Posterior cingulate gyrus (tissue), 11 donors: ENCODE results near the gene FHIT.
"Not testable (repeated sequence)": the region's sequence is repeated elsewhere in the genome, so short reads cannot be mapped to it uniquely, and the experiment has no call there.

Experiments used
- DNase-seq, 10 donors: peaks; one replicate each; pipeline versions ENCODE4 v3.0.0 to v3.0.0-alpha.2; 2020 to 2021; ENCODE audit warnings: mixed read lengths in 3 of 10
- intact Hi-C: fragments of 100-400 bp; cut with DNase I; formaldehyde crosslinking; loops from one replicate; pipeline ENCODE4 v1.15.1; 2023

Gene FHIT

DNA sequence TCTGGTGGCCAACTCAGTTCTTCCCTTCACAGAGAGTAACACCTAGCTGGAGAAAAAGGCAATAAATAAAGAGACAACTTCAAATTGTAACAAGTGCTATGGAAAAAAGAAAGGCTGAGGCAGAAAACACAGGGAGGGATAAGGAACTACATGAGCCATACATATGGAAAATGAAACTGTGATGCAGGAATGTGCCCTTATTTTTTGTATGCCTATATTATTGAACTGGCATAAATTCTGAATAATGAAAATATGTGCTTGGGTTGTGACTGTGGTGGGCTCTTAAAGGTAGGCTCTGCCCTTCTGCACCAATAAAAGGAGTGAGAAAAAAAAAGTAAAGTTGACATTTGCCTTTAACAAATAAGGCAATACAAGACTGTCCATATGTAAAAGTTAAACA, 19.6 kb downstream of the FHIT start:
- intact Hi-C loops, result no loop called here
- DNase-seq, result no peak

DNA sequence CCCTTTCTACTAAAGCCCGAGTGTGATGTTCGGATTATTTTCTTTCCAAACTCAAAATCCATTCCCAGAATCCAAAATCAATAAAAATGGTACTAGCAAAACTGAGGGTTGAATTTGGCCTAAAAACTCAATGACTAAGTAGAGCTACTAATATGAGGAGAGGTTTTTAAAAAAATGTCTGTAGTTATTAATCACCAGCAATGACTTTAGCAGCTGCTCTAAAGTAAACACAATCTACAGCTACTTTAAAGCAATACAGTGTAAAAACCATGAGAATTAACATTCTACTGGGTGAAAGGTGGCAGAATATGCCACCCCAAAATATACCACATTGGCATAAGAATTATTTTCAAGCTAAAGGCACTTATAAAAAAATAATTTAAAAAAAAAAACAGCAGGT, 23.5 kb downstream of the FHIT start:
- intact Hi-C loops, result no loop called here
- no peak for DNase-seq

DNA sequence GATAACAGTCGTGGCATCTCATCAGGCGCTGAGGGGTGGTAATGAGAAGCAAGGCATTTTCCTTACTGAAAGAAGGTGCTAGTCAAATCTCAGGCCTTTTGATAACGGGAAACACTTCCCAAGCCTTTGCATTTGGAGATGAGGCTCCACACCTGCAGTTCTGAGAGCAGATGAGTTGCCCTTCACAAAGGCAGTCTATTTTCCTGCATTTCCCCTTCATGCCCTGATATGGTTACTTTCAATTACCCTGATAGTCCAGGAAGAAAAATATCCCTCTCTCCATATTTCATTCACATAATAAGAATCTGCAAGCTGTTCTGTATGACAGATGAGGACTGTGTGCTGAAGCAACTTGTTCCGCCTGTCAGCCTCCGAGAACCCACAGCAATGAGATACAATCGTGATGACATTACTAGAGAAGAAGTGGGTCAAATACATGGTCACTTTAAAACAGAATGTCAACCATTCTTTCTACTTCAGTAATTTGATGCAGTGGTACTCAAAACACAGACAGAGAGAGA, 25.0 kb downstream of the FHIT start:
- intact Hi-C loops, result no loop called here
- no peak for DNase-seq

DNA sequence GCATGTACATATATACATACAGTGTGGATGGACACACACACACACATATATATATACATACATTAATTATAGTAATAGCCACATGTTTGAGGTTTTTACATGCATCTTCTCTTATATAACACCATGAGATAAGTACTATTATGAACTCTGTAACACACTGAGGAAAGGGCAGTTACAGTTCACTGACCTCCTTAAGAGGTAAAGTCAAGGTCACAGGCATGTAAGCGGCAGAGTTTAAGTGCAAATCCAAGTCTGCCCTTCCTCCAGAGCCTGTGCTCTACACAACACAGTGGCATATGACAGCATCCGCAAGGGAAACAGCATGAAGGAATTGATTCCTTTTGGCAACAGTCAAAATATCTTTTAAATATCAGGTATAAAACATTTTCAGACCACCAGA, 26.4 kb downstream of the FHIT start:
- no peak for DNase-seq
- intact Hi-C loops, result no loop called here

DNA sequence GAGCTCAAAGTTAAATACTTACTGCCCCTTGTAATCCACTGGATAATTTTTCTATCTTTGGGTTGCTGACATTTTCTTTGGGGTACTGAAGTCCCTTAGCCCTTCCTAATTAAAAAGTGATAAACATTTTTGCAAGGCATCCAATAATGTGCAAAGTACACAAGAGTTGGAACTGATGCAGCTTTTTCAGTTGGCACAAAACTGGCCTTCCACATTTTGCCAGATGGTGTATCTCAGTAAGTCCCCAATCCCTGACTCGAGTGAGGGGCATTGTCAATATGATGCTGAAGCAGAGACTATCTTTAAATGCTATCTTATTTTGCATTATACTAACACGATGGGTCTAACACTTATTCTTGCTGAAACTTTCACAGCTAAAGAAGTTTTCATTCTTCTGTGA, 27.8 kb downstream of the FHIT start:
- no peak for DNase-seq
- intact Hi-C loops, result no loop called here

DNA sequence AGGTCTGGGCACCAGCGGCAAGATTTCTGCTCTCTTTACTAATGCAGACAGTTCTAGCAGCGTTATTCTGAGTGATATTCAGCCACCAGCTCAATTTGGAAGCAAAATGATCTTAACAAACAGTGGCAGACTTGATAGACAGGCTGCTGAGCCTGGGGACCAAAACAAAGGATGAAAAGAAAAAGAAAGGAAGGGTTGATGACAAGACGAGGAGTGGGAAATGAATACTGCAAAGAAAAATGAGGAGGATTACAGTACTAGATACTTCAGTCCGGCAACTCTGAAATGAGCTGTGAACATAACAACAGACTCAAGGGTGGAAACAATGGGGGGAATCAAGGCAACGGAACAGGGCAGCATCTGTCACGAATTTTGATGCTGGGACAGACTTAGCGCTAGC, 28.8 kb downstream of the FHIT start:
- intact Hi-C loops, result no loop called here
- no peak for DNase-seq

DNA sequence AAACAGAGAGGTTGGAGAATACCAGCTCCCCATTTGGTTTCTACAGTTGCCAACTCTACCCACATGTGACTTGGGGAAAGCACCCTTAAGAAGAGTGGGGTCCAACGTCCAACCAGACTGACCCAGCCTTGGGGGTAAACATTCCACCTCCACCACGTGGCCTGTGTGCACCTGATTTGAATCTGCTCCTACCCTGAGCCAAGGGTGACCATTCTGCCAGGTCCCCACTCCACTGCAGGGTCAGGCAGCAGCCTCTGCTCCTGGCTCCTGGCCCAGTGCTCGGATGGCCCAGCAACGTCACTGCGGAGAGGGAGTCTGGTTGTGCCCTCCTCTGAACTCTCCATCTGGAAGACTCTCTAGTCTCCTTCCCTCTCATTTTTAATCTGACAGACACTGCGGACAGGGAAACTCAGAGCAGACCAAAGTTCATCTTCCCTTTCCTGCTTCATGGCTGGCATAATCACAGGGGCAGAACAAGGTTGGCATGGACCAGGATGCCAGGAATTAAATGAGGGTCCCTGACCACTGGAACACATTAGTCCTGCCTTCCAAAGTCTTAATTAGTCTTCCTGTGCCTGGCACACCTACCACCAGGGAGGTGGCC, 29.4 kb downstream of the FHIT start:
- peak in 2 of 10 donors; percentile 25 to 62 for DNase-seq
- intact Hi-C loops, result no loop called here

DNA sequence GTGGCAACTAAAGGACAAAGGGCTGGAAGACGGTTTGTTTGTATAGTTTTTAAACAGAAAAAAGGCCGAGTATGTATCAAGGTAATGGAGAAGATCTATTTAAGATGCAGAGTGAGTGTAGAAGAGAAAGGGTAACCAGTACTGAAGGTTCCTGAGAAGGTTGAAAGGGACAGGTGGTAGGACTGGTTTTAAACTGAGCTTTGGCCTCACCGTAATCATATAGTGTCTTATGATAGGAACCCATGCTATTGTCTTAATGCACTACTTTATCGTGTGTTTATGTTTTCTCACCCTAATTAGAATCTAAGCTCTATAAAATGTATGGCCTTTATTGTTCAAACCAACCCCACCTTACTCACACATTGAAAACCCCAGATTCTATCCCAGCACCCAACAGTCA, 32.7 kb downstream of the FHIT start:
- intact Hi-C loops, result no loop called here
- DNase-seq, result no peak

DNA sequence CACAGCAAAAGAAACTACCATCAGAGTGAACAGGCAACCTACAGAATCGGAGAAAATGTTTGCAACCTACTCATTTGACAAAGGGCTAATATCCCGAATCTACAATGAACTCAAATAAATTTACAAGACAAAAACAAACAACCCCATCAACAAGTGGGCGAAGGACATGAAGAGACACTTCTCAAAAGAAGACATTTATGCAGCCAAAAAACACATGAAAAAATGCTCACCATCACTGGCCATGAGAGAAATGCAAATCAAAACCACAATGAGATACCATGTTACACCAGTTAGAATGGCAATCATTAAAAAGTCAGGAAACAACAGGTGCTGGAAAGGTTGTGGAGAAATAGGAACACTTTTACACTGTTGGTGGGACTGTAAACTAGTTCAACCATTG, 35.1 kb downstream of the FHIT start:
- DNase-seq, intact Hi-C loops: not testable (repeated sequence)

DNA sequence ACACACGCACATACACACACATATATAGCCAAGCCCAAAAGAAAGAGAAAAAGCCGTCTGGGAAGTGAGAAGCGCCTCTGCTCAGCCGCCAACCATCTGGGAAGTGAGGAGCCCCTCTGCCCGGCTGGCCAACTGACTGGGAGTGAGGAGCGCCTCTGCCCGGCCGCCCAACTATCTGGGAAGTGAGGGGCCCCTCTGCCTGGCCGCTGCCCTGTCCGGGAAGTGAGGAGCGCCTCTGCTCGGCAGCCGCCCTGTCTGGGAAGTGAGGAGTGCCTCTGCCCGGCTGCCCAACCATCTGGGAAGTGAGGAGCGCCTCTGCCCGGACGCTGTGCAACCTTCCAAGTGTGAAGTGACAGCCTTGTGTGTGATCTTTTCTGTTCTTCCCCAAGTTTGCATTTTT, 49.2 kb downstream of the FHIT start:
- intact Hi-C loops, result no loop called here
- peak in 2 of 10 donors; percentile 59 to 69 for DNase-seq

DNA sequence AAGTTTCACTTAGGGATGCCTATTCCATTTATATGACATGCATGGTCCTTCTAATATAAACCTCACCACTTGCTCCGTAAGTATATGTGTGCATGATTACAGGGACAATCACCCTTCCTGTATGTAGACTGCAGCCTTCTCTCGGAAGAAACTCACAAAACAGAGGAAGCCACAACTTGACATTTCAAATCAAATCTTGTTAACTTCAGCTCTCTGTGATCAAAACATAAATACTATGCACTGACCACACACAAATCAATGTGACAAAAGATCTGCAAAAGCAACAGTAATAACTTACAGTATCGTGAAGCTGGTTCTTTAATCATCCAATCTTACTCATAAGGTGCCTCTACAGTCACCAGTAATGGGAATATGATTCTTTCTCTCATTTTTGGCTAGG, 50.2 kb downstream of the FHIT start:
- no peak for DNase-seq
- intact Hi-C loops, result no loop called here

DNA sequence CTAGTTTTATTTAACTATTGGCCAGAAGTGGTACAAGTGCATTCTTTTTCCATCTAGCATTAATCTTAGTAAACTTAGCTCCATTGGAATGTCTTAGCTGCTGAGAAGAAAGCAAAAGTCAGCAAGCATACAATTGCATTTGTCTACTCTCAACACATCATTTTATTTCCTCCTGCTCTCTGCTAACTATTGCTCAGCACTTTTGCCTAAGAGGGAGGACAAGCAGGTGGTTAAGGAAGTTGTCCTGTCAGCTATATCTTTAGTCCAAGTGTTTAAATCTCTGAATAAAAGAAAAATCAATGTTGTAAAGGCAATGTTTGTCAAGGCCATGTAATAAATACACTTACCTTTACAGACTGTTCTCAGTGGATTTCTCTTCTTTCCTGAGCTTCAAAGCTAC, 51.0 kb downstream of the FHIT start:
- DNase-seq, result no peak
- intact Hi-C loops, result no loop called here

DNA sequence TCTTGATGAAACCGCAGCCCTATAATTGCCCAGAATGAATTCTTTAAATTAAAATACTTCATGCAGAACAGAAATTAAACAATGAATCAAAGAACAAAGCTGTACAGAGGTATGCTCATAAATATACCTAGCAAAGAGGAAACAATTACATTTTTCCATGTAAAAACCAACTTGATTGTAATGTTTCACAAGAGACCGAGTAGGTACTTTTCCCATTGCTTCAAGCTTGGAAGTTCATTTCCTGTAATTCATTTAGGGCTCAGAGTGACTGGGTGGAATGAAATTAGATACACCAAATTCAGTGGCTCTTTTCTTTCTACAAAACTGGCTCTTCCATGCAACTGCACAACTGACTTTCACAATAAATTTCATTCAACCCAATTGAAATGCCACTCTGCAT, 51.4 kb downstream of the FHIT start:
- no peak for DNase-seq
- intact Hi-C loops, result no loop called here

DNA sequence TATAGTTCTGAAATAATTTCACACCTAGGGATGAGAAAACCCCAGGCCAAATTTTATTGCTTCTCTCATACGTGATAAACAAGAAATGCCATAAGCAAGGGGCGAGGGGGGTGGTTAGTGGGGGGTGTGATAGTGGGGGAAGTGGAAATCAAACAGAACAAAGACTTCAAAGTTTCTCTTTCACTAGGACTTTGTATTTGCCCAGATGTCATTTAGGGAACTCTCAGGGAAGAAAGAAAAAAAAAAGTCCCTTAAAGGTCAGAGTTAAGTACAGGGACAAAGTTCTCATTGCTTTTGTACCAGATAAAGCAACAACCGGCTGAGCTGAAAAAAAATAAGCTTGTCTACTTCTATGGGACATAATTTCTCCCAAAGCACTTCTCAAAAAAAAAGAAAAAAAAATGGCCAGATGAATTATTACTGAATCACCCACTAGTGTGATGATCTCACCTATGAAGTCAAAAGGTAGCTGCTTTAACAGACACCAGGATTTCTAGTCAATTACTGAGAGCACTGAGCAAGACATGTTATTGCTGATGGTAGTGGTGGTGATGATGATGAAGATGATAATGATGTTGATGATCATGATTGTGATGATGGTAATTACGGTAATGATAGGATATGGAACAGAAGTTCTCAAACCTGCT, 56.2 kb downstream of the FHIT start:
- no peak for DNase-seq
- intact Hi-C loops, result no loop called here

DNA sequence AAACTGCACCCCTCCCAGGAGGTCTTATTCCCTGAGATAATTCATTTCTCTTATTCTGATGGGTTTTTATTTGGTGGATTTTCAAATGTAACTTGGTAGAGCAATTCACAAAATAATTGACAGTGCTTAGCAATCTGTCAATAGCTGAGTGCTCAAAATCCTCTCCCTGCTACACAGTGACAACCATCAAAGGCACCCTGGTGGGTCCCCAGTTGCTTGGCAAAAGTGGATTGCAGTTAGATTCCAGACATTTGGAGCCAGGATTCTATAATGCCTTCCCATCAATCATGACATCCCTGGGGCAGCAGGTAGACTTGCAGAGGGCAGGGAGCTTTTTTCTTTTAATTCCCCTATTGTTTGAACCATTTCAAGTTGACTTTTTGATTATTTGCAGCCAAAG, 59.0 kb downstream of the FHIT start:
- intact Hi-C loops, result no loop called here
- DNase-seq, result no peak

DNA sequence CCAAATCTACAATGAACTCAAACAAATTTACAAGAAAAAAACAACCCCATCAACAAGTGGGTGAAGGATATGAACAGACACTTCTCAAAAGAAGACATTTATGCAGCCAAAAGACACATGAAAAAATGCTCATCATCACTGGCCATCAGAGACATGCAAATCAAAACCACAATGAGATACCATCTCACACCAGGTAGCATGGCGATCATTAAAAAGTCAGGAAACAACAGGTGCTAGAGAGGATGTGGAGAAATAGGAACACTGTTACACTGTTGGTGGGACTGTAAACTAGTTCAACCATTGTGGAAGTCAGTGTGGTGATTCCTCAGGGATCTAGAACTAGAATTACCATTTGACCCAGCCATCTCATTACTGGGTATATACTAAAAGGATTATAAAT, 61.0 kb downstream of the FHIT start:
- intact Hi-C loops, DNase-seq: not testable (repeated sequence)

DNA sequence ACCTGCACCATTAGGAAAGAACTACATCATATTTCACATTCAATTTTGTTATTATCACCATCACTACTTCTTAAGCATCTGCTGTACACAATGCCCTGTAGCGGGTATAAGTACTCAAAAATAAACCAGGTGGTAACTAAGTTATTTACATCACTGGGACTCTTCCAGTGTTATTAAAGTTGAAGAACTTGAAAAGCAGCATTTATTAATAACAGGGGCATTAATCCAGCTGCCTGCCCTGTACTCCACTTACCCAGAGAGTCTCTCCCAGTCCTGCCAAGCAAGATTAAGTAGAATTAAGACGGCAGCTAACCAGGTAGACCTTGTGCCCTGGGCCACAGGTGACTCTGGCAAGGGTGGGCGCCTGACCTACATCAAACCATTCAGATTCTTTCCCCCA, 65.2 kb downstream of the FHIT start:
- intact Hi-C loops, result no loop called here

DNA sequence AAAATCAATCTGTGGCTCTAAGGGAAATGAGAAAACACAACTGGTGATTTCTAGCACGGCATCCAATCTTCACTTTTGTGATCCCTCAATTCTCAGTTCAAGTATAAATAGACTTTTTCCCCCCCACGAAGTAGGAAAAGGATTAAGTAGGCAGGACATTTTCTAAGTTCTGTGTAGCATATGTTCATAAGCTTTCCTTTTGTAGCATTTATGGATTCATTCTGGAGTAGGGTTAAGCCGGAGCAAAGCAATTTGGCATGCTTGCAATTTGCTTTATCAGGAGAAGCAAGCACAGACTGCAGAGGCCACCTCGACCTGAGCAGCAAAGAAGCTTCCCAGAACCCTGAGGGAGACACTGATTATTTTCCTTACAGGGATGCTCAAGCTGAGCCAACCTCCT, 66.3 kb downstream of the FHIT start:
- intact Hi-C loops, result no loop called here
- no peak for DNase-seq

More for the DNA sequence above, 65.2 kb downstream of the FHIT start:
- no peak for DNase-seq

DNA sequence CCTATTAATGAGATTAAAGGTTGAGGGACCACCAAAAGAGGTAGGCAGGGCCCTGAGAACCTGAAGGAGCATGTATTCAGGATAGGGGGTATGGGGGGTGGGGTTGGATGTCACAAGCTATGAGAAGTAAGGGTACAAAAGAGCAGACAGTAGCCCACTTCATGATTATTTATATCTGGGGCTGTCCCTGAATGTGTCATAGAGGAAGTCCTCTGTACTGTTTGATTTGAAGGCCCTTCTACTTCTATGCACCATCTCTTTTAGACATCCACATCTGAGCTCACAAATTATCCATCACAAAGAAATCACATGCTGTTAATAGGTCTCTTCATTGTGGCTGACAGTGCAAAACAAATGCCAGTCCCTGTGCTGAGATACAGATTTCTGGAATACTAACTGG, 68.6 kb downstream of the FHIT start:
- intact Hi-C loops, result no loop called here

DNA sequence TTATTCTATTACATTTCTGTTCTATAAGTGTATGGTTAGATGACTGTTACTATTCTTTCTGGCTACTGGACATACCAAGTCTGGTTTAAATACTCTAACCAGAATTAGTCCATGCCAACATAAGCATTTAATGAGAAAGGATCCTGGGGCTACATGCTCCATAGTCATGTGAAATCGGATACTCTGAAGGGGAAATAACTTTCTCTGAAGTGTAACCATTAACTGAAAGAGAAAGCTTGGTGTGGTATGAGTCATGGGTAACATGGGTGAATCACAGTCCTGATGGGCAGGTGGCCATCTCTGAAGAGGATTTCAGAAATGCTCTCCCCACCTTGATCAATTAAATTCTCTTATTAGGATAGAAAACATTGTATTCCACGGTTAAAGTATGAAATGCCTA, 69.4 kb downstream of the FHIT start:
- intact Hi-C loops, result no loop called here
- no peak for DNase-seq

More for the DNA sequence above, 68.6 kb downstream of the FHIT start:
- no peak for DNase-seq

DNA sequence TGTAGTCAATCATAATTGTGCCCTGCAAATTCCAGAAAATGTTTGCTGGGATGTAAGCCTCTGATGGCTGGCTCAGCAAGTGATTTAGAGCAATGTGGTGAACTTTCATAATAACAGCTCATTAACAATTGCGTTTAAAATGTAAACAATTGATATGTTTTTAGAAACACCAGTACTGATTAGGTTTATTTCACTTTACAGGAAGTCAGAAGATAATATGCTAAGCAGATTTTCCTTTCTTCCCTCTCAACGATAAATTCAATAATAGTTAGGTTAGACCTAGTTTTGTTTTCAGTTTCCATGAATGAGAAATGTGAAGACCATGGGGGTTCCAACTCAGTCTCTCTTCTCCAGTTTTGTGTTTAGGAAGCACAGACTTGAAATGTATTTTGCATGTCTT, 71.0 kb downstream of the FHIT start:
- intact Hi-C loops, result no loop called here
- no peak for DNase-seq

DNA sequence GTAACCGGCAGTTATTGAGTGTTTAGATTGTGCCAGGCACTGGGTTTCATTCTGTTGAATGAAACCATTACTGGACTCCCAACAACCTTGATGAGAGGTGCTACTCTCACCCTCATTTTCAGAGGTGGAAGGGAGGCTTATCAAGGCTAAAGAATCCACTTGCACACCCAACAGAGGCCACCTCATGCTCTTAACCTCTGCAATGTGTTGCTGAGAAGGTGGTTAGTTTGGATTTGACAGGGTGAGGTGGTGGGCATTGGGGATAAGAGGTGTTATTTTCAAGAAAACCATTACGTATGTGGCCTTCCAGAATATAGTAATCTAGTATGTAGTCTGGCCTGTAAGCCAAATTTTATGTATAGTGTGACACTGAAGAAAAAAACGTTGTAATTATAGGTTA, 73.1 kb downstream of the FHIT start:
- intact Hi-C loops, result no loop called here
- no peak for DNase-seq

DNA sequence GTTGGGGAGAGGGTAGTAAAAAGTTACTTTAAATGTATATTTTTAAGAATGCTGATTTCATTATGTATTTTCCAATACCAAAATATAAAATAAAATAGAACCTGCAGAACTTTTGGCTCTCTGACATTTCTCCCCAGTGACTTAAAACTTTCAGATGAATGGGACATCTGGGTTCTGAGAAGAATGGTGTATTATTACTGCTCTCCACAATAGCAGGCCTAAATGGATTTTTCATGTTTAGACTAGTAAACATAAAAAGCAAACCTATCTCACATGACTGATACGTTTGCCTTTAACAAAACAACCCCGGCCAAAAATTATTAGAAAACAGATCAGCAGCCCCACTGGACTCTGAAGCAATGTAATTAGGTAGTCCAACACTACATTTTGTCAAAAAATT, 73.8 kb downstream of the FHIT start:
- intact Hi-C loops, result no loop called here
- DNase-seq, result no peak
